HCT116 (cell line): Measurements from ENCODE around the gene PCDHGA9. TPM values are rescaled to one million over a fixed set of nuclear protein-coding genes. Genes with fewer than 3 reads are reported as not detected.

Experiments
- ATAC-seq: fragments of 200-7000 bp; cut with Tn5 transposase; 2 replicates; pipeline ENCODE4 v1.9.1; 2020; ENCODE audit warnings: mild to moderate bottlenecking, moderate library complexity
- BruUV-seq: library from RNA; stranded (reverse); fragments of 400-500 nt; replicated peaks from 2 replicates; lab custom pipeline; 2021; lab: Mats Ljungman, UMichigan
- CTCF ChIA-PET: fragments of 300-600 bp; sonication (Branson Sonifier 250); formaldehyde crosslinking; loops from one replicate; lab custom pipeline; 2021; ENCODE audit warnings: antibody characterized with exemption; lab: Charles Lee
- POLR2A ChIA-PET: fragments of 300-600, 350-600 bp; sonication (Branson Sonifier 250); formaldehyde crosslinking; loops from one replicate; lab custom pipeline; 2021; ENCODE audit warnings: antibody characterized with exemption; lab: Charles Lee
- RAD21 ChIA-PET, 2 experiments: fragments of 300-600 bp; sonication (Branson Sonifier 250); formaldehyde crosslinking; loops; one replicate each; lab custom pipeline; 2023; ENCODE audit warnings: low total read pairs in 2 of 2; ENCODE audit not compliant: uncharacterized antibody in 2 of 2, unreplicated experiment in 2 of 2, low non-redundant PET in 1 of 2; lab: Charles Lee
- DNase-seq: peaks from one replicate; pipeline ENCODE4 v3.0.0-alpha.2; 2010; ENCODE audit warnings: low read depth, low spot score
- H2AFZ ChIP-seq: fragments of 200-600 bp; shearing (Covaris generic), sonication (generic); 2 replicates; pipeline ENCODE4 v1.6.1; 2017; ENCODE audit warnings: low read depth, mixed run types, mixed read lengths, antibody characterized with exemption, low read length; ENCODE audit not compliant: poor library complexity, severe bottlenecking
- H3K27ac ChIP-seq: 2 replicates; pipeline ENCODE4 v1.5.1; 2012; ENCODE audit warnings: low read depth, low read length
- H3K27me3 ChIP-seq: fragments of 200-600 bp; sonication (generic); 2 replicates; pipeline ENCODE4 v1.6.1; 2016; ENCODE audit warnings: mixed run types, low read length, mixed read lengths; ENCODE audit not compliant: insufficient read depth
- H3K36me3 ChIP-seq, 2 experiments: fragments of 200-500 bp in 1 of 2; fragments of 200-600 bp in 1 of 2; sonication (Bioruptor generic) in 1 of 2; sonication (generic) in 1 of 2; 2 replicates each; pipeline versions ENCODE4 v1.5.1 to v1.6.1; 2014 to 2016; ENCODE audit warnings: low read length in 2 of 2, inconsistent platforms in 1 of 2, mixed read lengths in 1 of 2, mixed run types in 1 of 2; ENCODE audit not compliant: insufficient read depth in 2 of 2, control insufficient read depth in 1 of 2
- H3K4me1 ChIP-seq, 2 experiments: fragments of 200-600 bp in 1 of 2; sonication (generic) in 1 of 2; 2 replicates each; pipeline versions ENCODE4 v1.5.1 to v1.6.1; 2012 to 2017; ENCODE audit warnings: low read length in 2 of 2, inconsistent platforms in 1 of 2, mild to moderate bottlenecking in 1 of 2, mixed read lengths in 1 of 2, mixed run types in 1 of 2, moderate library complexity in 1 of 2; ENCODE audit not compliant: insufficient read depth in 2 of 2, control insufficient read depth in 1 of 2
- H3K4me2 ChIP-seq: fragments of 200-600 bp; sonication (generic); 2 replicates; pipeline ENCODE4 v1.6.1; 2017; ENCODE audit warnings: mixed run types, low read length, mixed read lengths
- H3K4me3 ChIP-seq, 2 experiments: fragments of 200-600 bp in 1 of 2; sonication (generic) in 1 of 2; replicated peaks in 1 of 2; 2 replicates each; pipeline ENCODE4 v1.5.1; 2011 to 2016; ENCODE audit warnings: low read length in 2 of 2, control low read depth in 1 of 2, low read depth in 1 of 2, mild to moderate bottlenecking in 1 of 2, mixed read lengths in 1 of 2, mixed run types in 1 of 2
- H3K79me2 ChIP-seq: fragments of 200-600 bp; sonication (generic); 2 replicates; pipeline ENCODE4 v1.6.1; 2017; ENCODE audit warnings: mild to moderate bottlenecking, mixed run types, low read length, moderate library complexity, mixed read lengths; ENCODE audit not compliant: insufficient read depth
- H3K9ac ChIP-seq: fragments of 200-600 bp; sonication (generic); 2 replicates; pipeline ENCODE4 v1.6.1; 2016; ENCODE audit warnings: low read length, mixed read lengths
- H3K9me2 ChIP-seq: fragments of 200-600 bp; sonication (generic), shearing (Covaris generic); 2 replicates; pipeline ENCODE4 v1.6.1; 2017; ENCODE audit warnings: mixed run types, mild to moderate bottlenecking, moderate library complexity; ENCODE audit not compliant: insufficient read depth
- H3K9me3 ChIP-seq, 2 experiments: fragments of 200-500 bp in 1 of 2; fragments of 200-600 bp in 1 of 2; sonication (Bioruptor generic) in 1 of 2; sonication (generic) in 1 of 2; 2 replicates each; pipeline ENCODE4 v1.6.1; 2014 to 2017; ENCODE audit warnings: low read length in 2 of 2, mixed read lengths in 2 of 2, inconsistent platforms in 1 of 2, low read depth in 1 of 2, mild to moderate bottlenecking in 1 of 2, mixed run types in 1 of 2, moderate library complexity in 1 of 2; ENCODE audit not compliant: control insufficient read depth in 1 of 2, insufficient read depth in 1 of 2
- H4K20me1 ChIP-seq: fragments of 200-600 bp; sonication (generic), shearing (Covaris generic); 2 replicates; pipeline ENCODE4 v1.6.1; 2017; ENCODE audit warnings: mixed run types, mild to moderate bottlenecking, moderate library complexity; ENCODE audit not compliant: insufficient read depth
- CEBPB ChIP-seq: IDR thresholded peaks from 2 replicates; pipeline ENCODE4 v1.6.1; 2012; ENCODE audit warnings: low read depth
- CTCF ChIP-seq, 3 experiments: fragments of 200-600 bp in 1 of 3; sonication (generic) in 1 of 3; IDR thresholded peaks in 2 of 3; conservative IDR thresholded peaks in 1 of 3; 2 replicates each; pipeline ENCODE4 v1.5.1; 2012 to 2017; ENCODE audit warnings: low read depth in 2 of 3, low read length in 2 of 3, antibody characterized with exemption in 1 of 3, borderline replicate concordance in 1 of 3, control low read depth in 1 of 3, mild to moderate bottlenecking in 1 of 3, mixed read lengths in 1 of 3, mixed run types in 1 of 3, moderate library complexity in 1 of 3; ENCODE audit not compliant: insufficient read depth in 1 of 3
- EGR1 ChIP-seq: IDR thresholded peaks from 2 replicates; pipeline ENCODE4 v1.6.1; 2012; ENCODE audit warnings: low read depth
- ELF1 ChIP-seq: IDR thresholded peaks from 2 replicates; pipeline ENCODE4 v1.6.1; 2012; ENCODE audit warnings: low read depth, borderline replicate concordance
- EZH2 ChIP-seq: fragments of 200-600 bp; sonication (generic); IDR thresholded peaks from 2 replicates; pipeline ENCODE4 v1.6.1; 2017; ENCODE audit warnings: antibody characterized with exemption, mixed run types
- FOSL1 ChIP-seq: IDR thresholded peaks from 2 replicates; pipeline ENCODE4 v1.6.1; 2012; ENCODE audit warnings: low read depth
- JUND ChIP-seq: IDR thresholded peaks from 2 replicates; pipeline ENCODE4 v1.6.1; 2012
- POLR2A ChIP-seq: IDR thresholded peaks from 2 replicates; pipeline ENCODE4 v1.7.0; 2011; ENCODE audit warnings: borderline replicate concordance; ENCODE audit not compliant: insufficient read depth, insufficient read length; ENCODE audit errors: extremely low read depth
- RAD21 ChIP-seq: IDR thresholded peaks from 2 replicates; pipeline ENCODE4 v1.6.1; 2012; ENCODE audit warnings: low read depth, mild to moderate bottlenecking
- SIN3A ChIP-seq: IDR thresholded peaks from 2 replicates; pipeline ENCODE4 v1.6.1; 2012; ENCODE audit warnings: low read depth
- SP1 ChIP-seq: IDR thresholded peaks from 2 replicates; pipeline ENCODE4 v1.6.1; 2012; ENCODE audit warnings: low read depth
- SRF ChIP-seq: IDR thresholded peaks from 2 replicates; pipeline ENCODE4 v1.6.1; 2012; ENCODE audit warnings: low read depth
- YY1 ChIP-seq: IDR thresholded peaks from 2 replicates; pipeline ENCODE4 v1.6.1; 2011; ENCODE audit warnings: low read length, low read depth, moderate library complexity, mild to moderate bottlenecking; ENCODE audit not compliant: insufficient replicate concordance; ENCODE audit errors: extremely low read depth
- ZFX ChIP-seq: fragments of 450-650 bp; IDR thresholded peaks from 2 replicates; pipeline ENCODE4 v1.6.1; 2017
- ZNF274 ChIP-seq: fragments of 200-500 bp; sonication (Bioruptor generic); IDR thresholded peaks from 2 replicates; pipeline ENCODE4 v1.6.1; 2014; ENCODE audit warnings: mild to moderate bottlenecking, low read depth, low read length, inconsistent platforms
- intact Hi-C: fragments of 100-400 bp; cut with micrococcal nuclease; formaldehyde crosslinking; loops from 2 replicates; pipeline ENCODE4 v1.10.0; 2022
- total RNA-seq: library from RNA; stranded (reverse); gene quantifications from one replicate; pipeline ENCODE4 v1.2.1, GENCODE V29; 2021; ENCODE audit not compliant: unreplicated experiment
- TF ChIP-seq, protein P1 (sequence below): IDR thresholded peaks from 2 replicates; pipeline ENCODE4 v1.6.1; 2011; ENCODE audit warnings: mild to moderate bottlenecking, low read length, moderate library complexity; ENCODE audit not compliant: insufficient replicate concordance; ENCODE audit errors: extremely low read depth
- TF ChIP-seq, protein P2 (sequence below): IDR thresholded peaks from 2 replicates; pipeline ENCODE4 v1.6.1; 2012; ENCODE audit warnings: low read depth
- TF ChIP-seq, protein P3 (sequence below): IDR thresholded peaks from 2 replicates; pipeline ENCODE4 v1.6.1; 2012

Gene PCDHGA9
- total RNA-seq, 1 experiment from 2014 or later, result 0.34 TPM

DNA sequence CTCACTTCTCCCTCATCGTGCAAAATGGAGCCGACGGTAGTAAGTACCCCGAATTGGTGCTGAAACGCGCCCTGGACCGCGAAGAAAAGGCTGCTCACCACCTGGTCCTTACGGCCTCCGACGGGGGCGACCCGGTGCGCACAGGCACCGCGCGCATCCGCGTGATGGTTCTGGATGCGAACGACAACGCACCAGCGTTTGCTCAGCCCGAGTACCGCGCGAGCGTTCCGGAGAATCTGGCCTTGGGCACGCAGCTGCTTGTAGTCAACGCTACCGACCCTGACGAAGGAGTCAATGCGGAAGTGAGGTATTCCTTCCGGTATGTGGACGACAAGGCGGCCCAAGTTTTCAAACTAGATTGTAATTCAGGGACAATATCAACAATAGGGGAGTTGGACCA lies 28.7 kb downstream of the PCDHGA9 start:
- H3K9ac ChIP-seq, result no peak overlapping the region
- ChIA-PET POLR2A (no interaction called here), CTCF (interaction anchor here (1.5 kb wide), 1 partner anchor 19 kb away, joined by 4 read pairs; the partner anchor contains the start of gene PCDHGA10), RAD21 (no interaction called here)
- no peaks in the 10 kb centered on the region for H3K79me2 ChIP-seq
- no peak overlapping the region for H3K4me2 ChIP-seq
- H3K4me3 ChIP-seq, result no peak overlapping the region
- H3K27me3 ChIP-seq, result no peaks in the 10 kb centered on the region
- no peaks in the 10 kb centered on the region for H4K20me1 ChIP-seq
- H3K36me3 ChIP-seq, result no peaks in the 10 kb centered on the region
- H3K4me1 ChIP-seq, result no peaks in the 10 kb centered on the region
- no peak for ATAC-seq
- no peak overlapping the region for H2AFZ ChIP-seq
- H3K9me3 ChIP-seq, result peaks cover 0 to 8% of the 10 kb centered on the region in 2 experiments; a peak in 2 of 4 replicates
- intact Hi-C loops, result no loop called here
- BruUV-seq, result no TSS peak
- H3K27ac ChIP-seq, result no peak overlapping the region
- no peaks in the 10 kb centered on the region for H3K9me2 ChIP-seq
- no peak for DNase-seq
- TF ChIP-seq POLR2A (no peak), EGR1 (no peak), CTCF (IDR thresholded peaks at IDR 0.05 in 2 of 3, conservative IDR thresholded peaks at IDR 0.05 in 1 of 3; ENCODE audit: borderline replicate concordance in 1 of 3, insufficient read depth in 1 of 3, low read depth in 2 of 3, low read length in 2 of 3) (no peak), ELF1 (no peak), ZFX (no peak), SRF (no peak), SIN3A (no peak), CEBPB (no peak), EZH2 (no peak), FOSL1 (no peak), YY1 (no peak), RAD21 (no peak), JUND (no peak), SP1 (no peak), ZNF274 (no peak)
- TF ChIP-seq, protein P1, sequence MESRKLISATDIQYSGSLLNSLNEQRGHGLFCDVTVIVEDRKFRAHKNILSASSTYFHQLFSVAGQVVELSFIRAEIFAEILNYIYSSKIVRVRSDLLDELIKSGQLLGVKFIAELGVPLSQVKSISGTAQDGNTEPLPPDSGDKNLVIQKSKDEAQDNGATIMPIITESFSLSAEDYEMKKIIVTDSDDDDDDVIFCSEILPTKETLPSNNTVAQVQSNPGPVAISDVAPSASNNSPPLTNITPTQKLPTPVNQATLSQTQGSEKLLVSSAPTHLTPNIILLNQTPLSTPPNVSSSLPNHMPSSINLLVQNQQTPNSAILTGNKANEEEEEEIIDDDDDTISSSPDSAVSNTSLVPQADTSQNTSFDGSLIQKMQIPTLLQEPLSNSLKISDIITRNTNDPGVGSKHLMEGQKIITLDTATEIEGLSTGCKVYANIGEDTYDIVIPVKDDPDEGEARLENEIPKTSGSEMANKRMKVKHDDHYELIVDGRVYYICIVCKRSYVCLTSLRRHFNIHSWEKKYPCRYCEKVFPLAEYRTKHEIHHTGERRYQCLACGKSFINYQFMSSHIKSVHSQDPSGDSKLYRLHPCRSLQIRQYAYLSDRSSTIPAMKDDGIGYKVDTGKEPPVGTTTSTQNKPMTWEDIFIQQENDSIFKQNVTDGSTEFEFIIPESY, result no peak
- TF ChIP-seq, protein P2, sequence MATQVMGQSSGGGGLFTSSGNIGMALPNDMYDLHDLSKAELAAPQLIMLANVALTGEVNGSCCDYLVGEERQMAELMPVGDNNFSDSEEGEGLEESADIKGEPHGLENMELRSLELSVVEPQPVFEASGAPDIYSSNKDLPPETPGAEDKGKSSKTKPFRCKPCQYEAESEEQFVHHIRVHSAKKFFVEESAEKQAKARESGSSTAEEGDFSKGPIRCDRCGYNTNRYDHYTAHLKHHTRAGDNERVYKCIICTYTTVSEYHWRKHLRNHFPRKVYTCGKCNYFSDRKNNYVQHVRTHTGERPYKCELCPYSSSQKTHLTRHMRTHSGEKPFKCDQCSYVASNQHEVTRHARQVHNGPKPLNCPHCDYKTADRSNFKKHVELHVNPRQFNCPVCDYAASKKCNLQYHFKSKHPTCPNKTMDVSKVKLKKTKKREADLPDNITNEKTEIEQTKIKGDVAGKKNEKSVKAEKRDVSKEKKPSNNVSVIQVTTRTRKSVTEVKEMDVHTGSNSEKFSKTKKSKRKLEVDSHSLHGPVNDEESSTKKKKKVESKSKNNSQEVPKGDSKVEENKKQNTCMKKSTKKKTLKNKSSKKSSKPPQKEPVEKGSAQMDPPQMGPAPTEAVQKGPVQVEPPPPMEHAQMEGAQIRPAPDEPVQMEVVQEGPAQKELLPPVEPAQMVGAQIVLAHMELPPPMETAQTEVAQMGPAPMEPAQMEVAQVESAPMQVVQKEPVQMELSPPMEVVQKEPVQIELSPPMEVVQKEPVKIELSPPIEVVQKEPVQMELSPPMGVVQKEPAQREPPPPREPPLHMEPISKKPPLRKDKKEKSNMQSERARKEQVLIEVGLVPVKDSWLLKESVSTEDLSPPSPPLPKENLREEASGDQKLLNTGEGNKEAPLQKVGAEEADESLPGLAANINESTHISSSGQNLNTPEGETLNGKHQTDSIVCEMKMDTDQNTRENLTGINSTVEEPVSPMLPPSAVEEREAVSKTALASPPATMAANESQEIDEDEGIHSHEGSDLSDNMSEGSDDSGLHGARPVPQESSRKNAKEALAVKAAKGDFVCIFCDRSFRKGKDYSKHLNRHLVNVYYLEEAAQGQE, result no peak
- TF ChIP-seq, protein P3, sequence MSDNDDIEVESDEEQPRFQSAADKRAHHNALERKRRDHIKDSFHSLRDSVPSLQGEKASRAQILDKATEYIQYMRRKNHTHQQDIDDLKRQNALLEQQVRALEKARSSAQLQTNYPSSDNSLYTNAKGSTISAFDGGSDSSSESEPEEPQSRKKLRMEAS, result no peak
